Skeletal muscle cell (primary cell): ENCODE data around the gene SPATA21.

Source experiments
- DNase-seq: peaks from one replicate; pipeline ENCODE4 v3.0.0-alpha.2; 2010; ENCODE audit warnings: low read depth
- H3K4me3 ChIP-seq: 2 replicates; pipeline ENCODE4 v1.5.1; 2011; ENCODE audit warnings: low read depth, mild to moderate bottlenecking, control low read depth, low read length, moderate library complexity

Gene SPATA21

GRCh38 chr1:16425125-16426025 is 11.8 kb downstream of the SPATA21 start:
- no peak for DNase-seq
- H3K4me3 ChIP-seq, result no peak overlapping the region

DNA sequence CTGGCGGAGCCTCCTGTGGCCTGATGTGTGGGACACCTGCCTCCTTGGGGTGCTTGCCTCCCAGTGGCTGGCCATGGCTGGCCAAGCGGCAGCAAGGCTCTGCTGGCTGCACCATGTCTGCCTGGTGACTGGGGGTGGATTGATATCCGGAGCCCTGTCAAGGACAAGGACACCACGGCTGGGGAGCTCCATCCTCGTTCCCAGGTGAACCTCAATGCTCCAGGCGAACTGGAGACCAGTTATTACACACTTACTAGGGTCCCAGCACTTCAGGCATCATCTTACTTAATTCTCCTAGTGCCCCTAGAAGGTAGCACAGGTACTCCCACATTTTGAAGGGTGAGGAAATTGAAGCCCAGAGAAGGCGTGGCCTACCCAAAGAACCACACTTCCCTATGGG is 15.2 kb downstream of the SPATA21 start:
- no peak overlapping the region for H3K4me3 ChIP-seq
- no peak for DNase-seq

GRCh38 chr1:16421201-16421600 is 16.0 kb downstream of the SPATA21 start:
- DNase-seq, result no peak
- H3K4me3 ChIP-seq, result no peak overlapping the region

DNA sequence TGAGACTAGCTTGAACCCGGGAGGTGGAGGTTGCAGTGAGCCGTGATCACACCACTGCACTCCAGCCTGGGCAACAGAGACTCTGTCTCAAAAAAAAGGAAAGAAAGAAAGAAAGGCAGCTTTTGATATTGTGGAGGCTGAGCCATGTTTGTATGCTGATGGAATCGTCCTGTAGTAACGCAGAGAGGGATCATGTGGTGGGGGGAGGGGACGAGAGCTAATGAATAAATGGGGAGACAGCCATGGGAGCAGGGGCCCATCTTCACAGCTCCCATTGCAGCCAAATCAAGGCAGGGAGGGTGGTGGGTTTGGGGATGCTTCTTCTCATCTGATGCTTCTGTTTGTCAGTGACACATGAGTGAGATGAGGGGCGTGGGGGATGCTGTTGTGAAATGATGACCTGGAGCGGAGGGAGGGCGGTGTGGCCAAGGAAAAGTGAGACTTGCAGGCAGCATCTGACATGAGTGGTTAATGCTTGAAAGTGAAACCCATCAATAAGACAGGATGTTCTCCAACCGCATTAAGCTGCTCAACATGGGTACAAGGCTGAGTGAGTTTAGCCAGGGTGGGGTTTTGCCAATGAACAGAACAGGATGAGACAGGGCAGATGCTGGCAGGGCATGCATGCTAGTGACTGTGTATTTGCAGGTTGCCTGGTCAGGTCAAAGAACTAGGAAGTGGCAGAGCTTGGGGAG is 16.7 kb downstream of the SPATA21 start:
- H3K4me3 ChIP-seq, result no peak overlapping the region
- DNase-seq, result no peak

- no peak overlapping the region for H3K4me3 ChIP-seq
- no peak for DNase-seq
Observed at GRCh38 chr1:16418823-16419425, 18.3 kb downstream of the SPATA21 start.

- DNase-seq, result no peak
- H3K4me3 ChIP-seq, result no peak overlapping the region
Observed at GRCh38 chr1:16413191-16413590, 24.0 kb downstream of the SPATA21 start.

- DNase-seq, result no peak
- no peak overlapping the region for H3K4me3 ChIP-seq
Observed at GRCh38 chr1:16410803-16411202, 26.4 kb downstream of the SPATA21 start.

GRCh38 chr1:16409536-16410152 is 27.6 kb downstream of the SPATA21 start:
- no peak overlapping the region for H3K4me3 ChIP-seq
- no peak for DNase-seq

DNA sequence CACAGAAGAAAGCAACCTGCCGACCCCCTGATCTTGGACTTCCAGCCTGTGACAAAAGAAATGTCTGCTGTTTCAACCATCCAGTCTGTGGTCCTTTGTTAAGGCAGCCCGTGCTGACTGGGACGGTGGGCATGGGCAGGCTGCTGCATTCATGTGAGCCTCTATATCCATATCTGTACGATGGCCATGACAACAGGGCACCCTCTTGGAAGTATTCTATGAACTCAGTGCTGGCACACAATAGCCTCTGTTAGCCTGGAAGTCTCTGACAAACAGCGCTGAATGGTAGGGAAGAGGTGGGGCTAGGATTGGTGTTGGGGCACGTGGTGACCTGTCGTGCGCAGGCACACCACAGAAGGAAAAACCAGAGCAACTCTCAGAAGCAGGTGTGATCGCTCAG is 30.4 kb downstream of the SPATA21 start:
- no peak overlapping the region for H3K4me3 ChIP-seq
- no peak for DNase-seq

- no peak for DNase-seq
- H3K4me3 ChIP-seq, result no peak overlapping the region
Observed at GRCh38 chr1:16405441-16405840, 31.8 kb downstream of the SPATA21 start.

DNA sequence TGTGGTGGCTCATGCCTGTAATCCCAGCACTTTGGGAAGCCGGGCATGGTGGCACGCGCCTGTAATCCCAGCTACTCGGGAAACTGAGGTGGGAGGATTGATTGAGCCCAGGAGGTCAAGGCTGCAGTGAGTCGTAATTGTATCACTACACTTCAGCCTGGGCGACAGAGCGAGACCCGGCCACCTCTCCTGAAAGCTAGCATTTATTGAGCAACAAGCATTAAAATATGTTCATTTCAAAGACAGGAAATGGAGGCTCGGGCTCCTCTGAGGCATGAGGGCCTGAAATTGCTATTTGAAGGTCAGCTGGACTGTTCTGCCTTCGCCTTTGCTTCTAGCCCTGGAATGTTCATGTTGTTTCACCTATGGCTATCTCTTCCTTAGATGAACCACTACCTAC is 34.5 kb downstream of the SPATA21 start:
- no peak overlapping the region for H3K4me3 ChIP-seq

GRCh38 chr1:16398371-16398953 is 38.8 kb downstream of the SPATA21 start:
- no peak for DNase-seq
- no peak overlapping the region for H3K4me3 ChIP-seq

More for the DNA sequence above, 34.5 kb downstream of the SPATA21 start:
- no peak for DNase-seq

- no peak for DNase-seq
- H3K4me3 ChIP-seq, result no peak overlapping the region
Observed at GRCh38 chr1:16397120-16397519, 40.1 kb downstream of the SPATA21 start.

- peak; percentile 51 for DNase-seq
- H3K4me3 ChIP-seq, result no peak overlapping the region
Observed at GRCh38 chr1:16396591-16396990, 40.6 kb downstream of the SPATA21 start.

GRCh38 chr1:16394977-16395376 is 42.2 kb downstream of the SPATA21 start:
- no peak overlapping the region for H3K4me3 ChIP-seq
- DNase-seq, result no peak

GRCh38 chr1:16393570-16394521 is 43.4 kb downstream of the SPATA21 start:
- DNase-seq, result no peak
- H3K4me3 ChIP-seq, result no peak overlapping the region

- DNase-seq, result no peak
- H3K4me3 ChIP-seq, result no peak overlapping the region
Observed at GRCh38 chr1:16392740-16393569, 44.3 kb downstream of the SPATA21 start.

GRCh38 chr1:16391411-16391810 is 45.8 kb downstream of the SPATA21 start:
- DNase-seq, result no peak

More at GRCh38 chr1:16391411-16391810, 45.8 kb downstream of the SPATA21 start:
- H3K4me3 ChIP-seq, result no peak overlapping the region
